Measurements from ENCODE around the gene UGT8.

DNA sequence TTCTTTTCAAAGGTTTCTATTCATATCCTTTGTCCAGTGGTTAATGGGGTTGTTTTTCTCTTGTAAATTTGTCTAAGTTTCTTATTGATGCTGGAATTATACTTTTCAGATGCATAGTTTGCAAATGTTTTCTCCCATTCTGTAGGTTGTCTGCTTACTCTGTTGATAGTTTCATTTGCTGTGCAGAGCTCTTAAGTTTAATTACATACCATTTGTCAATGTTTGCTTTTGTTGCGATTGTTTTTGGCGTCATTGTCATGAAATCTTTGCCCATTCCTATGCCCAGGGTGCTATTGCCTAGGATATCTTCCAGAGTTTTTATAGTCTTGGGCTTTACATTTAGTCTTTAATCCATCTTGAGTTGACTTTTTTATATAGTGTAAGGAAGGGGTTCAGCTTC is 21.2 kb upstream of the UGT8 start:
- TF ChIP-seq POLR2A (IDR thresholded peaks at IDR 0.05; ENCODE audit: borderline replicate concordance, extremely low read depth, insufficient read depth, insufficient read length) (no peak), CTCF (IDR thresholded peaks at IDR 0.05 in 2 of 3, conservative IDR thresholded peaks at IDR 0.05 in 1 of 3; ENCODE audit: borderline replicate concordance in 1 of 3, insufficient read depth in 1 of 3, low read depth in 2 of 3, low read length in 2 of 3) (no peak), EZH2phosphoT487 (IDR thresholded peaks at IDR 0.05; ENCODE audit: borderline replicate concordance) (no peak), ELF1 (IDR thresholded peaks at IDR 0.05; ENCODE audit: borderline replicate concordance, low read depth) (no peak), POLR2AphosphoS5 (IDR thresholded peaks at IDR 0.05; ENCODE audit: low read depth, low read length) (no peak), TCF7L2 (IDR thresholded peaks at IDR 0.05; ENCODE audit: borderline replicate concordance, extremely low read depth, insufficient read depth, insufficient read length) (no peak), ZNF274 (IDR thresholded peaks at IDR 0.05; ENCODE audit: low read depth, low read length) (no peak), RAD21 (IDR thresholded peaks at IDR 0.05; ENCODE audit: low read depth) (no peak), YY1 (IDR thresholded peaks at IDR 0.05; ENCODE audit: extremely low read depth, insufficient replicate concordance, low read depth, low read length) (no peak), EZH2 (IDR thresholded peaks at IDR 0.05) (no peak), ZBTB33 (IDR thresholded peaks at IDR 0.05; ENCODE audit: extremely low read depth, insufficient replicate concordance, low read length) (no peak), JUND (IDR thresholded peaks at IDR 0.05) (no peak)

All from HCT116 (cell line).